Heart right ventricle (tissue), 16 donors: Measurements from ENCODE around the gene RPE. TPM values are rescaled to one million over a fixed set of nuclear protein-coding genes. Genes with fewer than 3 reads are reported as not detected.

Source experiments
- ATAC-seq, 8 donors: fragments of 200-7000 bp; cut with Tn5 transposase; one replicate each; pipeline ENCODE4 v1.9.1; 2020; ENCODE audit warnings: mild to moderate bottlenecking in 8 of 8, moderate library complexity in 8 of 8, moderate number of reproducible peaks in 1 of 8
- DNase-seq, 2 donors: peaks; one replicate each; pipeline ENCODE4 v3.0.0-alpha.2; 2020
- H3K27ac ChIP-seq, 10 donors: fragments of 200-600 bp; sonication (generic) in 2 of 10; one replicate each; pipeline versions ENCODE4 v1.5.0 to v1.8.0; 2020 to 2022; ENCODE audit warnings: mild to moderate bottlenecking in 3 of 10
- H3K27me3 ChIP-seq, 7 donors: fragments of 200-600 bp; one replicate each; pipeline ENCODE4 v1.8.0; 2021 to 2022; ENCODE audit warnings: mild to moderate bottlenecking in 2 of 7
- H3K36me3 ChIP-seq, 9 donors: fragments of 200-600 bp; sonication (generic) in 1 of 9; one replicate each; pipeline versions ENCODE4 v1.5.0 to v1.8.0; 2020 to 2022; ENCODE audit warnings: mild to moderate bottlenecking in 2 of 9
- H3K4me1 ChIP-seq, 9 donors: fragments of 200-600 bp; sonication (generic) in 1 of 9; one replicate each; pipeline versions ENCODE4 v1.5.0 to v1.8.0; 2020 to 2022; ENCODE audit warnings: mild to moderate bottlenecking in 4 of 9
- H3K4me3 ChIP-seq, 10 donors: fragments of 200-600 bp; sonication (generic) in 2 of 10; one replicate each; pipeline versions ENCODE4 v1.5.0 to v1.8.0; 2020 to 2022; ENCODE audit warnings: mild to moderate bottlenecking in 7 of 10, moderate library complexity in 2 of 10
- H3K9me3 ChIP-seq, 11 donors: fragments of 200-600 bp in 10 of 11; sonication (generic) in 2 of 11; one replicate each; pipeline versions ENCODE4 v1.5.0 to v1.8.0; 2013 to 2022; ENCODE audit warnings: mild to moderate bottlenecking in 2 of 11, control low read depth in 1 of 11, moderate library complexity in 1 of 11
- WGBS, 2 donors: extraction: QIAGEN DNeasy Blood & Tissue Kit; methylation state at CpG; one replicate each; pipeline ENCODE4 v1.1.7; 2013; ENCODE audit warnings: inconsistent platforms in 1 of 2; 5-methylcytosine and 5-hydroxymethylcytosine counted together
- intact Hi-C, 10 donors: fragments of 100-400 bp; cut with DNase I; formaldehyde crosslinking; loops; one replicate each; pipeline versions ENCODE4 v1.11.1 to v1.14.2; 2022
- long read RNA-seq, 3 donors: library from polyadenylated mRNA; unstranded; transcript quantifications; one replicate each; pipeline ENCODE4 v2.0.0, GENCODE V29; 2020 to 2021
- polyA plus RNA-seq, 2 donors: library from polyadenylated mRNA; stranded (reverse); fragments of 200-250 nt; gene quantifications; one replicate each; pipeline ENCODE4 v1.2.3, GENCODE V29; 2013
- total RNA-seq, 10 donors: library from RNA; stranded (reverse); fragmentation: NEBNext Ultra II Directional in 3 of 10; extraction: Animal tissue kit (Norgen Biotek cat#: 25700) in 3 of 10; gene quantifications; one replicate each; pipeline versions ENCODE4 v1.2.1 to v1.2.4, GENCODE V29; 2021 to 2023
- TF ChIP-seq, protein P1 (sequence below), 9 donors: fragments of 200-600 bp; sonication (generic) in 2 of 9; IDR thresholded peaks; one replicate each; pipeline versions ENCODE4 v1.5.0 to v1.8.0; 2021 to 2022; ENCODE audit warnings: antibody characterized with exemption in 9 of 9, mild to moderate bottlenecking in 5 of 9, moderate library complexity in 1 of 9
- donor health status: Arrhythmogenic right ventricular cardiomyopathy.
- donor health status: ischemic (EF 13 %, LVEDD 7.1; RV severe dilation, severe dysfunction).
- donor health status: healthy with polysubstance abuse.
- donor health status: DM: no; HTN: yes; CAD: no.
- donor health status: DM: no; HTN: no; CAD: no.
- donor health status: ischemic (EF 25% LVEDD 6.9; RV normal size, moderate dysfunction).
- donor health status: ischemic (EF 25% LVEDD 5.7; RV mildly dilated, moderate dysfunction).
- donor health status: healthy.
- donor health status: DM: yes; HTN: yes; CAD: no.
- donor health status: Ischemic cardiomyopathy.
- donor health status: ischemic (EF 35%, LVEDD 5.7; RV mildly dilated, moderate dysfunction).
- donor health status: nonischemic (EF 11% LVEDD 7.7; RV severe dilation, severe dysfunction).
- donor health status: DM: yes; HTN: yes; CAD: no.
- donor health status: PGD.
- donor health status: ischemic (EF 29% LVEDD 5.4; RV normal size, mild dysfunction).
- donor health status: nonischemic (EF 23%, LVEDD 6.1; RV moderate dilation, normal function).

RPE gene
- total RNA-seq (10 to 100 TPM; 12.4 to 25.6 (median 15.1) TPM), polyA plus RNA-seq (10 to 100 TPM in 1 of 2 donors, 1 to 10 TPM in 1; 8.0 to 12.9 TPM)
- long read RNA-seq, donor 1, transcript RPE-202 (6 exons, 2,569 nt): major isoform, 21 of 30 reads
- long read RNA-seq, donor 1, partial matches to known transcripts: 1 of 30 reads
- long read RNA-seq, donor 1, other reads (novel, unspliced or antisense): 2 of 30 reads
- long read RNA-seq, donor 2, transcript RPE-202 (6 exons, 2,569 nt): major isoform, 18 of 29 reads
- long read RNA-seq, donor 2, partial matches to known transcripts: 1 of 29 reads
- long read RNA-seq, donor 2, other reads (novel, unspliced or antisense): 3 of 29 reads
- long read RNA-seq, donor 3, transcript RPE-208 (7 exons, 1,128 nt): minor isoform, 5 of 65 reads
- long read RNA-seq, donor 3, transcript RPE-210 (5 exons, 796 nt): minor isoform, 7 of 65 reads
- long read RNA-seq, donor 3, transcript RPE-202 (6 exons, 2,569 nt): major isoform, 40 of 65 reads
- long read RNA-seq, donor 3, partial matches to known transcripts: 3 of 65 reads
- long read RNA-seq, donor 3, other reads (novel, unspliced or antisense): 7 of 65 reads

DNA sequence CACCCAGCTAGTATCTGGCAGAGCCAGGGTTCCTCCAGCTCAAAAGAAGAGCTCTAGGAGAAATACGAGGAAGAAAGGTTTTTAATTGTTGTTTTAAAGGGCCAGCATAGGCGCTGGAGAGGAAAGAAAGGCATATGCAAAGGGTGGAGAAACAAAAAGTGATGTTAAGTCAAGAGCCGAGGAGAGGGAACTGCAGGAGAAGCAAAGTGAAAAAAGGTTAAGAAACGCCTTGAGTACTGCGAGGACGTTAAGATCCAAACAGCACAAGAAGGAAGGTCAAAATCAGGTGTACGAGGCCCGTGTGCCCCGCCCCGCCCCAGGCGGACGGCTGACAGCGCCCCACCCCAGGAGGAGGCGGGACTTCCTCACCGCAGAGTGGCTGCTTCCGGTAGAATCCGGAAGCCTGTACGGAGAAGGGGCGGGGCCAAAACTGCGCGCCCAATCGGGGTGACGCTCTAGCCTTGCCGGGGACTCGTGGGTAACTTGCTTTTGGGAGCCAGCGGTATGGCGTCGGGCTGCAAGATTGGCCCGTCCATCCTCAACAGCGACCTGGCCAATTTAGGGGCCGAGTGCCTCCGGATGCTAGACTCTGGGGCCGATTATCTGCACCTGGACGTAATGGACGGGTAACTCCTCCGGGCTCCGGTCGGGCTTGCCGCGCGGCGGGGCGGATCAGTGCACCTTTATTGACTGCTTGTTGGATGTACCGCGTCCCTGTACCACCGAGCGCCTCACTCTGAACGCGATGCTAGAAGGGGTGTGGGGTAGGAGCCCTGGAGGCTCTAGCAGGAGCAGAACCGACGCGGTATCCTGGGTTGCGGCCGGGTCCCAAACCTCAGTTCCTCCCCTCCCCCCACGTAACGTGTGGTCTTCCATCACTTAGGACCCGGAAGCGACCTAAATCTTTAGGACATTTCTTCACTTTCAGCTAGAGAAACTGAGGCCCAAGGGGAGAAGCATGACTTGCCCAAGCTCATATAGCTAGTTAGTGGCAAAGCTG is at the start of gene RPE:
TSS of gene RPE (plus strand) at position 481 of the 1,000 bp plus-strand sequence. CDS start at position 505, 24 bp downstream.
- Histone ChIP-seq H3K4me3 (peak within 1 kb of the TSS; percentile 74 to 99 (median 88)), H3K36me3 (peaks cover 0 to 20% (median 0%) of the 10 kb centered on the region in 9 donors), H3K27ac (peak within 1 kb of the TSS; percentile 55 to 88 (median 84)), H3K4me1 (peaks cover 4 to 52% (median 45%) of the 10 kb centered on the region in 9 donors), H3K9me3 (no peaks in the 10 kb centered on the region), H3K27me3 (no peaks in the 10 kb centered on the region)
- TF ChIP-seq, protein P1, sequence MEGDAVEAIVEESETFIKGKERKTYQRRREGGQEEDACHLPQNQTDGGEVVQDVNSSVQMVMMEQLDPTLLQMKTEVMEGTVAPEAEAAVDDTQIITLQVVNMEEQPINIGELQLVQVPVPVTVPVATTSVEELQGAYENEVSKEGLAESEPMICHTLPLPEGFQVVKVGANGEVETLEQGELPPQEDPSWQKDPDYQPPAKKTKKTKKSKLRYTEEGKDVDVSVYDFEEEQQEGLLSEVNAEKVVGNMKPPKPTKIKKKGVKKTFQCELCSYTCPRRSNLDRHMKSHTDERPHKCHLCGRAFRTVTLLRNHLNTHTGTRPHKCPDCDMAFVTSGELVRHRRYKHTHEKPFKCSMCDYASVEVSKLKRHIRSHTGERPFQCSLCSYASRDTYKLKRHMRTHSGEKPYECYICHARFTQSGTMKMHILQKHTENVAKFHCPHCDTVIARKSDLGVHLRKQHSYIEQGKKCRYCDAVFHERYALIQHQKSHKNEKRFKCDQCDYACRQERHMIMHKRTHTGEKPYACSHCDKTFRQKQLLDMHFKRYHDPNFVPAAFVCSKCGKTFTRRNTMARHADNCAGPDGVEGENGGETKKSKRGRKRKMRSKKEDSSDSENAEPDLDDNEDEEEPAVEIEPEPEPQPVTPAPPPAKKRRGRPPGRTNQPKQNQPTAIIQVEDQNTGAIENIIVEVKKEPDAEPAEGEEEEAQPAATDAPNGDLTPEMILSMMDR (IDR thresholded peaks at IDR 0.05): no peak
- ATAC-seq (peak; percentile 100), DNase-seq (peak; percentile 96 to 98)
- WGBS, 2 donors: 0 to 1% methylated on average over 58 of the region's 58 CpGs
- intact Hi-C loops: loop anchor here in 6 of 10 donors (1.0 to 10.0 kb wide), 4 partner anchors 168 to 172 kb away; partner anchors contain the start of gene KANSL1L (in 6 of the 6)

DNA sequence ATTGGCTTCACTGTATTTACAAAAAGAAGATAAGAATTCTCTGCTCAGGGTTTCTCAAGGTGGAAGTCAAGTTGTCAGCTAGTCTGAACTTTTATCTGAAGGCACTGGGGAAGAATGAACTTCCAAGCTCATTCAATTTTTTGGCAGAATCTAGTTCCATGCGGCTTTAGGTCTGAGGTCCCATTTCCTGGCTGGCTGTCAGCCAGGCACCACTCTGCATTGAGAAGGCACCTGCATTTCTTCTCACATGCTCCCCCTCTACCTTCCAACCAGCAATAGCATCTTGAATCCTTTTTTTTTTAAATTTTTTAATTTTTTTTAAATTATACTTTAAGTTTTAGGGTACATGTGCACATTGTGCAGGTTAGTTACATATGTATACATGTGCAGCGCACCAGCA is 46.2 kb upstream of the RPE start:
- no peaks in the 10 kb centered on the region for H3K9me3 ChIP-seq
- H3K27me3 ChIP-seq: no peaks in the 10 kb centered on the region
- H3K4me1 ChIP-seq: no peaks in the 10 kb centered on the region
- intact Hi-C loops: loop anchor here in 3 of 10 donors (5.0 to 10.0 kb wide), 2 partner anchors 619 to 621 kb away; no protein-coding TSS in a partner anchor
- ATAC-seq (no peak), DNase-seq (no peak)
- H3K4me3 ChIP-seq: no peak overlapping the region
- TF ChIP-seq, protein P1 (IDR thresholded peaks at IDR 0.05): no peak
- 74 to 75% methylated on average over 2 of the region's 2 CpGs for WGBS, 2 donors
- H3K36me3 ChIP-seq: no peaks in the 10 kb centered on the region
- no peak overlapping the region for H3K27ac ChIP-seq

DNA sequence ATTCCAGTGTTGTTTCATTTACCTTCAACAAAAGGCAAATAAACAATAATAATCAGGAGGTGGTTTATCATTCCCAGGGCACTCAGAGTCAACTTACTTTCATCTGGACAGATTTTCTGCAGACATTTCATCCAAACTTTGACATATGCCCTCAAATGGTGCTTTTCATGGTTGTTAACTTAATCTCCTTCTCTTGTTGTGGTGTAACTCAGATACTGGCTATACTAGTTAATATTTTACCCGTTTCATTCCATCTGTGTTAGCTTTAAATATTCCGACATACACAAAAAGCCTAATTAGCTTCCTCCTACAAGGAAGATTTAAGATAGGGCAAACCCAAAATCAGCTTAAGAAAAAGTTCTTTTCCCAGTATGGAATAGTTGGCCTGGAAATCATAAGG is 44.4 kb upstream of the RPE start:
- H3K27ac ChIP-seq: no peak overlapping the region
- H3K9me3 ChIP-seq: no peaks in the 10 kb centered on the region
- TF ChIP-seq, protein P1 (IDR thresholded peaks at IDR 0.05): no peak
- no peaks in the 10 kb centered on the region for H3K27me3 ChIP-seq
- WGBS, 2 donors: 89 to 91% methylated on average over 2 of the region's 2 CpGs
- no peaks in the 10 kb centered on the region for H3K4me1 ChIP-seq
- H3K4me3 ChIP-seq: no peak overlapping the region
- no peaks in the 10 kb centered on the region for H3K36me3 ChIP-seq
- intact Hi-C loops: loop anchor here in 3 of 10 donors (5.0 to 10.0 kb wide), 2 partner anchors 621 to 623 kb away; no protein-coding TSS in a partner anchor
- no peak for ATAC-seq
- DNase-seq: no peak
